Muscle layer of colon (tissue), 2 donors: Measurements from ENCODE around the gene ANKRD27.

Experiments used
- H3K27ac ChIP-seq: one replicate; pipeline ENCODE4 v1.7.0; 2013; ENCODE audit warnings: low read depth, mild to moderate bottlenecking, low read length, moderate library complexity
- H3K27me3 ChIP-seq, 2 donors: one replicate each; pipeline ENCODE4 v1.7.0; 2013; ENCODE audit warnings: low read length in 2 of 2, mild to moderate bottlenecking in 2 of 2; ENCODE audit not compliant: insufficient read depth in 2 of 2, control insufficient read depth in 1 of 2
- H3K36me3 ChIP-seq: one replicate; pipeline ENCODE4 v1.7.0; 2013; ENCODE audit warnings: mild to moderate bottlenecking, low read length; ENCODE audit not compliant: insufficient read depth
- H3K4me1 ChIP-seq: one replicate; pipeline ENCODE4 v1.7.0; 2013; ENCODE audit warnings: mild to moderate bottlenecking, low read length; ENCODE audit not compliant: insufficient read depth
- H3K4me3 ChIP-seq, 2 donors: one replicate each; pipeline ENCODE4 v1.7.0; 2013; ENCODE audit warnings: low read length in 2 of 2, low read depth in 1 of 2, mild to moderate bottlenecking in 1 of 2, moderate library complexity in 1 of 2
- H3K9ac ChIP-seq: one replicate; pipeline ENCODE4 v1.7.0; 2013; ENCODE audit warnings: low read length
- H3K9me3 ChIP-seq: one replicate; pipeline ENCODE4 v1.7.0; 2013; ENCODE audit warnings: mild to moderate bottlenecking, low read length
- donor health status: abdominal sarcoma.
- donor health status: Adenocarcinoma of cecum.

Gene ANKRD27

DNA sequence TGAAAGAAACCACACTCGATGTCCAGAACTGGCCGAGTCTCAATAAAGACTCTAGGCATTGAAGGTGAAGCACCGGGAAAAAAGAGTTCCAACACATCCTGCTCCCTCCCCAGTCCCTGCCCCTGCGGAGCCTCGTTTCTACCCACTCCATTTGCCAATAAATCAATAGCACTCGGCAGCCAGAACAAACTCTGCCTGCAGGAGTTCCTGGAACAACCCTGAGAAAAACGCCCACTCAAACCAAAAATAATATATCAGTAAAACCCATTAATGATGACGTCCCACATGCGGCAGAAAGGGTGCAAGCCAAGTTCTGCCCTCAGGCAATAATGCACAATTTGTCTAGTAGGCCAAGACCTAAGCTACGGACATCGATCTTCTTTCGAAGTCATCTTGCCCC lies 53.0 kb downstream of the ANKRD27 start:
- Histone ChIP-seq H3K27ac (no peak overlapping the region), H3K9ac (no peak overlapping the region), H3K4me1 (no peaks in the 10 kb centered on the region), H3K36me3 (peaks cover 67% of the 10 kb centered on the region), H3K4me3 (no peak overlapping the region), H3K9me3 (no peaks in the 10 kb centered on the region), H3K27me3 (no peaks in the 10 kb centered on the region)

DNA sequence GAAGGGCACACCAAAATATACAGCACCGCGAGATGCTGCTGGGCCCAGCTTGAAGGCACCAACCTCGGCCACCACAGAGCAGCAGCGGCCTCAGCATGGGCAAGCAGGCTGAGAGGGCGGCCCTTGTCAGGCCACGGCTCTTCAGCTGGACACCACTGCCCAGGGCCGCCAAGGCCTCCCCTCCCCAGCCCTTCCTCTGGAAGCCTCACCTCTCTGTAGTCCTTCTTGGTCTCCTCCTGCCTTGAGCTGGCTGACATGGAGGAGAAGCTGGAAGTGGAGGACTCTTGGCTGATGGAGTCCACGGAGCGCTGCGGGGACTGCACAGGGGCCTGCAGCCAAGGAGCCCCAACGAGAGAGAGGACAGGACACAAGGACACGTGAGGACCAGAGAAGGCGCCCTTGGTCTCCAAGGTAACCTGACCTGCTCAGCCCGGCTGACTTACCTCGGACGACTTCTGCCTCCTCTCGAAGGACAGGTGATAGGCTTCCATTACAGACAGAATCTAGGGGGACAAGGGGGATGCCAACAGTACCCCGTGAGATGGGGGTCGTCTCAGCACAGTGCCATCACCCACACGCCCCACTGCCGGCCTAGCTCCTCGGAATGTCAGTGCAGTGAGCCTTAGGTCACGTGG lies 55.8 kb downstream of the ANKRD27 start:
- Histone ChIP-seq H3K9me3 (no peaks in the 10 kb centered on the region), H3K9ac (no peak overlapping the region), H3K27ac (no peak overlapping the region), H3K27me3 (no peaks in the 10 kb centered on the region), H3K4me3 (no peak overlapping the region), H3K4me1 (no peaks in the 10 kb centered on the region), H3K36me3 (peaks cover 74% of the 10 kb centered on the region)

DNA sequence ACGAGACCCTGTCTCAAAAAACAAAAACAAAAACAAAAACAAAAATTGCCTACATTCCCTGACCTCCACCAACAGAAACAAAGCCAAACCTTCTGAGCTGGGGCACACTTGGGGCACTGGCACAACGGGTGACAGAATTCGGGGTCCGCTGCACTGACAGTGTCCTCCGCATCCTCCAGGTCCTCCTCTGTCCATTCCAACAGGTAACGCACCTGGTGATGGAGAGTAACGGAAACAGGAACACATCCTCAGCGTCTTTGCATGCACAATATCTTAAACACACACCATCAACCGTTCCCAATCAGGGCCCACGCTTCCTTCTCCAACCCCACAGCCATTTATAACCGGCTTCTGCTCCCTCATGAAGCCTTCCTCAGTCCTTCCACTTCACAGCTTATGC lies 59.4 kb downstream of the ANKRD27 start:
- Histone ChIP-seq H3K27ac (no peak overlapping the region), H3K36me3 (peaks cover 61% of the 10 kb centered on the region), H3K4me3 (no peak overlapping the region)

DNA sequence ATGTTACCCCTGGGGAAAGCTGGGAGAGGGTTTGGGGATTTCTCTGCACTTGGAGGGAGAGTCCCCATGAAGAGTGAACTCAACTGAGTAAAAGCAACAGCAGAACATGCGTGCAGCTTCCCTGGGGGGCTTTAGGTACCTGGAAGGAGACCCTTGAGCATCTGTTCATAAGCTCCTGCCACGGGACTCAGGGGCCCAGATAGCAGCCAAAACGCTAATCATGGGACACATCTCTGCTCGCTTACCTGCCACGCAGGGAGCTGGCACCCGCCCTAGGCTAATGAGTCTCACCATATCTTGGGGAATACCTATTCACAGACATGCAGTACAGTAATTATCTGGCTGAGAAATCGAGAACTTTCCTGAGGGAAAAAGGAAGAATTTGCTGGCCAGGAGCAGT lies 60.1 kb downstream of the ANKRD27 start:
- Histone ChIP-seq H3K36me3 (peaks cover 59% of the 10 kb centered on the region), H3K9ac (no peak overlapping the region), H3K27me3 (no peaks in the 10 kb centered on the region), H3K9me3 (no peaks in the 10 kb centered on the region), H3K4me1 (no peaks in the 10 kb centered on the region), H3K27ac (no peak overlapping the region), H3K4me3 (no peak overlapping the region)

More for the DNA sequence above, 59.4 kb downstream of the ANKRD27 start:
- Histone ChIP-seq H3K27me3 (no peaks in the 10 kb centered on the region), H3K9me3 (no peaks in the 10 kb centered on the region), H3K4me1 (no peaks in the 10 kb centered on the region), H3K9ac (no peak overlapping the region)

DNA sequence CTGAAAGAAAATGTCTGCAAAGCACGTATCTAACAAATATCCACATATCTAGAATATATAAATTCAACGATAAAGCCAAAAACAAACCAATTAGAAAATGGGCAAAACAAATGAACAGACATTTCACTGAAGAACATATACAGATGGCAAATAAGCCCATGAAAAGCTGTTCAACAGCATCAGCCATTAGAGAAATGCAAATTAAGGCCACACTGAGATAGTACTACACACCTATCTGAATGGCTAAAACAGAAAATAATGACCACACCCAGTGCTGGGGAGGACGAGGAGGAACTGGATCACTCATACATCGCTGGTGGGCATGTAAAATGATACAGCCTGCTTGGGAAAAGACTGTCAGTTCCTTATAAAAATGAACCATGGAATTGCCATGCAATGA lies 62.0 kb downstream of the ANKRD27 start:
- Histone ChIP-seq H3K4me3 (no peak overlapping the region), H3K9me3 (no peaks in the 10 kb centered on the region), H3K36me3 (peaks cover 51% of the 10 kb centered on the region), H3K4me1 (no peaks in the 10 kb centered on the region), H3K27ac (no peak overlapping the region), H3K9ac (no peak overlapping the region), H3K27me3 (no peaks in the 10 kb centered on the region)

DNA sequence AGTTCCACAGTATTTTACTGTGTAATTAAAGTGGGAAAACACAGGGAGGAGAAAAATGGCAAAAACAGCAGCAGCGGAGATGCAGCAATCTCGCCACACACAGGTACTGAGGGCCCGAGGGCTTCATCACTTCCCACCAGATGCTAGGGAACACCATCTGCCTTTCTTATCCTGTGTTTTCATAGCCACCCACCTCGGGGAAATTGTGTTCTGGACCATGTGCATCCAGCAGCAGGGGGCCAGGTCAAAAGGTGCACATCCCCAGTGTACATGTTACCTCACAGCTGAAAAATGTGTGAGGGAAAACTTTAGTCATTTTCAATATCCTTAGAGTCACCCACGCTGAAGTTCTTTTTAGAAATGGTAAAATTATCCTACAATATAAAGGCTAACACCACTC lies 63.8 kb downstream of the ANKRD27 start:
- Histone ChIP-seq H3K9ac (no peak overlapping the region), H3K4me3 (no peak overlapping the region), H3K4me1 (no peaks in the 10 kb centered on the region), H3K27ac (no peak overlapping the region), H3K9me3 (no peaks in the 10 kb centered on the region), H3K27me3 (no peaks in the 10 kb centered on the region), H3K36me3 (peaks cover 51% of the 10 kb centered on the region)

DNA sequence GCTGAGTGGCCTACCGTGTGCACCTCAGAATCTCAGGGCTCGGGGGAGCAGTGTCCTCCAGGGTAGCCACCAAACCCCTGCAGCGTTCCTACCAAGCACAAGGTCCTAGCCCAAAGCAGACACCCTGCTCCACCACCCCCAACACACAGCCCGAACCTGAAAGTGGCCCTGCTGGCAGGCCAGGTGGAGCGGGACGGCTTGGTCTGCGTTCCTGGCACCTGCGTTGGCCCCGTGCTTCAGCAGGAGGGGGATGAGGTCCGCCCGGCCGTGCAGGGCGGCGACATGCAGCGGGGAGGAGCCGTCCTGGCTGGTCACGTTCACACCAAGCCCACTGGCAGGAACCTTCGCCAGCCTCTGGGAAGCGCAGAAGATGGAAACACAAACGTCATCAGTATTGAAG lies 67.5 kb downstream of the ANKRD27 start:
- H3K4me1 ChIP-seq, result no peaks in the 10 kb centered on the region
- no peaks in the 10 kb centered on the region for H3K27me3 ChIP-seq
- H3K27ac ChIP-seq, result no peak overlapping the region
- peaks cover 47% of the 10 kb centered on the region for H3K36me3 ChIP-seq
- H3K9ac ChIP-seq, result no peak overlapping the region
- H3K9me3 ChIP-seq, result no peaks in the 10 kb centered on the region
- no peak overlapping the region for H3K4me3 ChIP-seq

DNA sequence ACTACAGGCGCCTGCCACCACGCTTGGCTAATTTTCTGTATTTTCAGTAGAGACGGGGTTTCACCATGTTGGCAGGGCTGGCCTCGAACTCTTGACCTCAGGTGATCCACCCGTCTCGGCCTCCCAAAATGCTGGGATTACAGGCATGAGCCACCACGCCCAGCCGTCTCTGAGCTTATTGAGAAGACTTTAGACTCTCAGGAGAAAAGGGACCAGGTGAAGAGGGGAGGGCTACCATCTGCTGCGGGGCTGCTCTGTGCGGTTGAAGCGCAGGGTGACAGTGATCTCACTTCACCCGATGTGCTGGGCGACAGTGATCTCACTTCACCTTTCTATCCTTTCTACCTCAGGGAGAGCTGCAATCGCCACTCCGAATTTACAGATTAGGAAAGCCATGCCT lies 68.7 kb downstream of the ANKRD27 start:
- H3K36me3 ChIP-seq, result peaks cover 53% of the 10 kb centered on the region
- H3K9ac ChIP-seq, result no peak overlapping the region
- no peaks in the 10 kb centered on the region for H3K27me3 ChIP-seq
- H3K4me1 ChIP-seq, result no peaks in the 10 kb centered on the region
- no peak overlapping the region for H3K4me3 ChIP-seq
- H3K9me3 ChIP-seq, result no peaks in the 10 kb centered on the region
- no peak overlapping the region for H3K27ac ChIP-seq

DNA sequence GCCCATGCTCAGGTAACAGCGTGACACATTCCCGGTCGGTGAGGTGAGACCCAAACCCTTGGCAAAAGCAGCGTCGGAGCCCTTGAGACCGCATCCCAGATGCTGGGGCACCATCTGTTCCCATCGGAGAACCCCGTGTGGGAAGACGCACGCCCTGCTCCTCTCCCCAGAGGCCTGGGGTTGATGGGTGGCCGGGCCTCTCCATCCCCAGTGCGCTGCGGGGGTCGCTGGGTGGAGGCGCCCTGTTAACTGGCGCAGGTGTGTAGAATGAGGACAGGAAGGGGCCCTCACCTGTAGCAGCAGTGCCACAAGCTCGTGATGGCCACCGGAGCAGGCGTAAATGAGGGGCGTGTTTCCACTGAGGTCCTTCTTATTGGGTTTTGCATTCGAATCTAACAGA lies 69.4 kb downstream of the ANKRD27 start:
- Histone ChIP-seq H3K27ac (no peak overlapping the region), H3K9ac (no peak overlapping the region), H3K4me3 (no peak overlapping the region), H3K9me3 (no peaks in the 10 kb centered on the region), H3K27me3 (no peaks in the 10 kb centered on the region), H3K4me1 (no peaks in the 10 kb centered on the region), H3K36me3 (peaks cover 55% of the 10 kb centered on the region)

DNA sequence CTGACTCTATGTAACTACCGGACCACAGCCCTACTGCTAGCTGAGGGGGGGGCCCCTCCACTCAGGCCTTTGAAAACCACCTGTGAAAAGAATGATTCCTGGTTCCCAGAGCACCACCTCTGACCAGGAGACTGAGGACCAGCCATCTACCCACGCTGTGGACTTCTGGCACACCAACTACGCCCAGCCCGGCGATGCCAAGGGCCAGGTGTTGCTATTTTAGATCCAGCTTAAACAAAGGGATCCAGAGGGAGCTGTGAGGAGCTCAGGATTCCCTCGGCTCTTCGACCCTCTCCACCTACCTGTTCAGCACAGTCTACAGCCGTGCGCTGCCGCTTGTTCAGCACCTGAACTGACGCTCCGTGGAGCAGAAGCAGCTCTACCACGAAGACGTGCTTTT lies 71.0 kb downstream of the ANKRD27 start:
- peaks cover 56% of the 10 kb centered on the region for H3K36me3 ChIP-seq
- H3K27me3 ChIP-seq, result no peaks in the 10 kb centered on the region
- H3K9ac ChIP-seq, result no peak overlapping the region
- H3K9me3 ChIP-seq, result no peaks in the 10 kb centered on the region
- no peak overlapping the region for H3K4me3 ChIP-seq
- no peaks in the 10 kb centered on the region for H3K4me1 ChIP-seq
- no peak overlapping the region for H3K27ac ChIP-seq

DNA sequence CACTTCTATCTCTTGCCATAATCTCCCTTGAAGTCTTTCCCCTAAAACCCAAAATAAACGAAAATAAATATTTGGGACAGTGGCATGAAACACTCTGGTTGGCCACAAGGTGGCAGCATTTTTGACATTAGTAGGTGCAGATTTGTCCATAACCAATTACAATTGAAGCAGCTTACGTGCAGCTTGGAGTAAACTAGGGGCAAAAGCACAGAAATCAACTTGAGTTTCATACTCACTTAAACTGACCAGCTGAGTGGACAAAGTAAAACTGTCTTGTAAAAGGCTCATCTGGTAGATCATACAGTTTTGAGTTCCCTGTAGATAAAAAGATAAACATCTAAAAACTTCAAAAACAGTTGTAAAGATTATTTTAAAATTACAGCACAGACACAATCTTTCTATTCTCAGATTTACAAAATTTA lies 75.2 kb downstream of the ANKRD27 start:
- Histone ChIP-seq H3K4me1 (no peaks in the 10 kb centered on the region), H3K27me3 (no peaks in the 10 kb centered on the region), H3K36me3 (peaks cover 79% of the 10 kb centered on the region), H3K9ac (no peak overlapping the region), H3K9me3 (no peaks in the 10 kb centered on the region), H3K4me3 (no peak overlapping the region), H3K27ac (no peak overlapping the region)

DNA sequence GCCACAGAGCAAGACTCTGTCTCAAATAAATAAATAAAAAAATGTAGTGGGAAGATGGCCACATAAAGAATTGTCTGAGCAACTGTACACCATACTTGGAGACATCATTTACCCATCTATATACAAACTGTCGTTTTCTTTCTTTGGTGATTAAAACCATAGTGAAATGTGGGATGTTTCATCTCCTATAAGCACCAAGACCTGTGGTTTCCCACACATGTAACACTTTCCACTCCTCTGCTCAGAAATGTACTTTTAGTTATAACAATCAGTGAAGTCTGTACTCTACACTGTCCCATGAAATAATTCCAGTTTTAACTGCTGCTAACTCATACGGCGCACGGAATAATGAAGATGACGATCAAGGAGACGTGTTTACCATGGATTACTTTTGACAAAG lies 75.7 kb downstream of the ANKRD27 start:
- peaks cover 81% of the 10 kb centered on the region for H3K36me3 ChIP-seq
- no peaks in the 10 kb centered on the region for H3K9me3 ChIP-seq
- H3K27me3 ChIP-seq, result no peaks in the 10 kb centered on the region
- no peak overlapping the region for H3K9ac ChIP-seq
- no peak overlapping the region for H3K27ac ChIP-seq
- H3K4me3 ChIP-seq, result no peak overlapping the region
- no peaks in the 10 kb centered on the region for H3K4me1 ChIP-seq
